ENCODE measurements around the gene TMEM138.

The TMEM138 gene
- long read RNA-seq, donor 1, transcript TMEM138-201 (5 exons, 1,848 nt) = major isoform, 18 of 23 reads
- long read RNA-seq, donor 1, partial matches to known transcripts = 0 of 23 reads
- long read RNA-seq, donor 1, other reads (novel, unspliced or antisense) = 0 of 23 reads
- long read RNA-seq, donor 2, partial matches to known transcripts = 0 of 4 reads
- long read RNA-seq, donor 2, other reads (novel, unspliced or antisense) = 0 of 4 reads
- long read RNA-seq, donor 3, partial matches to known transcripts = 0 of 7 reads
- long read RNA-seq, donor 3, other reads (novel, unspliced or antisense) = 0 of 7 reads
- long read RNA-seq, donor 4, transcript TMEM138-201 (5 exons, 1,848 nt) = major isoform, 9 of 14 reads
- long read RNA-seq, donor 4, transcript TMEM138-209 (3 exons, 2,839 nt) = minor isoform, 5 of 14 reads
- long read RNA-seq, donor 4, partial matches to known transcripts = 0 of 14 reads
- long read RNA-seq, donor 4, other reads (novel, unspliced or antisense) = 0 of 14 reads
- long read RNA-seq, donor 5, transcript TMEM138-201 (5 exons, 1,848 nt) = major isoform, 12 of 16 reads
- long read RNA-seq, donor 5, partial matches to known transcripts = 0 of 16 reads
- long read RNA-seq, donor 5, other reads (novel, unspliced or antisense) = 0 of 16 reads
- long read RNA-seq, donor 6, transcript TMEM138-201 (5 exons, 1,848 nt) = major isoform, 8 of 10 reads
- long read RNA-seq, donor 6, partial matches to known transcripts = 0 of 10 reads
- long read RNA-seq, donor 6, other reads (novel, unspliced or antisense) = 0 of 10 reads
- long read RNA-seq, donor 7, transcript TMEM138-201 (5 exons, 1,848 nt) = major isoform, 7 of 13 reads
- long read RNA-seq, donor 7, partial matches to known transcripts = 0 of 13 reads
- long read RNA-seq, donor 7, other reads (novel, unspliced or antisense) = 0 of 13 reads
- long read RNA-seq, donor 8, transcript TMEM138-201 (5 exons, 1,848 nt) = major isoform, 11 of 12 reads
- long read RNA-seq, donor 8, partial matches to known transcripts = 0 of 12 reads
- long read RNA-seq, donor 8, other reads (novel, unspliced or antisense) = 0 of 12 reads

- peak; percentile 99 for DNase-seq
These were observed at the start of gene TMEM138, which contains the start of gene CYB561A3 for GRCh38 chr11:61361741-61362541. TMEM138 (plus strand) TSS chr11:61362374; CDS start chr11:61364391, 2,017 bp downstream. CYB561A3 (minus strand) TSS chr11:61361882; CDS start chr11:61356713, 5,169 bp downstream.

GRCh38 chr11:61315260-61315659, 46.9 kb upstream of the TMEM138 start:
- no peak for DNase-seq

- DNase-seq = no peak
These were observed 36.3 kb upstream of the TMEM138 start for GRCh38 chr11:61325649-61326414.

- no peak for DNase-seq
These were observed 34.5 kb upstream of the TMEM138 start for GRCh38 chr11:61327669-61328071.

GRCh38 chr11:61328351-61328750, 33.8 kb upstream of the TMEM138 start:
- no peak for DNase-seq

- DNase-seq = no peak
These were observed 32.3 kb upstream of the TMEM138 start for GRCh38 chr11:61329871-61330270.

- no peak for DNase-seq
These were observed 30.5 kb upstream of the TMEM138 start for GRCh38 chr11:61331651-61332050.

GRCh38 chr11:61332281-61332796, 29.8 kb upstream of the TMEM138 start:
- DNase-seq = no peak

- peak; percentile 92 for DNase-seq
These were observed 29.2 kb upstream of the TMEM138 start, which contains the start of the genes DDB1 and TKFC for GRCh38 chr11:61332797-61333549. DDB1 (minus strand) TSS chr11:61333105; CDS start chr11:61332968, 137 bp downstream. TKFC (plus strand) TSS chr11:61333228; CDS start chr11:61334729, 1,501 bp downstream.

- no peak for DNase-seq
These were observed 28.4 kb upstream of the TMEM138 start for GRCh38 chr11:61333550-61334433.

GRCh38 chr11:61334434-61335354, 27.5 kb upstream of the TMEM138 start:
- no peak for DNase-seq

GRCh38 chr11:61335355-61335710, 26.8 kb upstream of the TMEM138 start:
- DNase-seq = no peak

GRCh38 chr11:61336171-61336935, 25.8 kb upstream of the TMEM138 start:
- peak; percentile 67 for DNase-seq

- no peak for DNase-seq
These were observed 24.3 kb upstream of the TMEM138 start for GRCh38 chr11:61337706-61338470.

GRCh38 chr11:61338783-61339489, 23.2 kb upstream of the TMEM138 start:
- DNase-seq = no peak
